ENCODE measurements around the gene SEMA4D. TPM values are rescaled to one million over a fixed set of nuclear protein-coding genes. Genes with fewer than 3 reads are reported as not detected.

SEMA4D gene
- total and polyA plus RNA-seq, 12 donors, result 2.3 to 51.0 (median 20.2) TPM

DNA sequence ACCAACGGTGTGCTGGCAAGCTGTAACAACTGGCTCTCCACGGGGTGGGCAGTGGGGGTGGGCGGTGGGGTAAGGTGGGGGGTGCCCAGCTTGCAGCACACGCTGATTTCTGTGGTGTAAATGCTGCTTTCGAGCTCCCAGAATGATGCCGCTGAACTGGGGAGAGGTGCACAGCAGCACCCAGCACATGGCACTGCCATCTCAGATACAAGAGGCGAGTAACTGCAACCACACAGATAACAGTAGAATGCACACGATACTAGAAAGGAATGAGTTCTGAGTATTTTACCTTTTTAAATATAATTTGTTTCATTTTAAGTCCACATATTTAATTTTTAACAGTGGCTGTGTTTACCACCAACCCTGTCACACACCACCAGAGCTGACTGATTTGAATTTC, 87.9 kb downstream of the SEMA4D start:
- ATAC-seq (no peak), DNase-seq (no peak)
- peaks cover 0 to 13% (median 0%) of the 10 kb centered on the region in 11 donors for H3K9me3 ChIP-seq
- intact Hi-C loops (cut with DNase I), result no loop called here
- H3K4me1 ChIP-seq, result peaks cover 0 to 77% (median 14%) of the 10 kb centered on the region in 9 donors
- H3K36me3 ChIP-seq, result peaks cover 0 to 27% (median 0%) of the 10 kb centered on the region in 9 donors
- TF ChIP-seq, protein P1, sequence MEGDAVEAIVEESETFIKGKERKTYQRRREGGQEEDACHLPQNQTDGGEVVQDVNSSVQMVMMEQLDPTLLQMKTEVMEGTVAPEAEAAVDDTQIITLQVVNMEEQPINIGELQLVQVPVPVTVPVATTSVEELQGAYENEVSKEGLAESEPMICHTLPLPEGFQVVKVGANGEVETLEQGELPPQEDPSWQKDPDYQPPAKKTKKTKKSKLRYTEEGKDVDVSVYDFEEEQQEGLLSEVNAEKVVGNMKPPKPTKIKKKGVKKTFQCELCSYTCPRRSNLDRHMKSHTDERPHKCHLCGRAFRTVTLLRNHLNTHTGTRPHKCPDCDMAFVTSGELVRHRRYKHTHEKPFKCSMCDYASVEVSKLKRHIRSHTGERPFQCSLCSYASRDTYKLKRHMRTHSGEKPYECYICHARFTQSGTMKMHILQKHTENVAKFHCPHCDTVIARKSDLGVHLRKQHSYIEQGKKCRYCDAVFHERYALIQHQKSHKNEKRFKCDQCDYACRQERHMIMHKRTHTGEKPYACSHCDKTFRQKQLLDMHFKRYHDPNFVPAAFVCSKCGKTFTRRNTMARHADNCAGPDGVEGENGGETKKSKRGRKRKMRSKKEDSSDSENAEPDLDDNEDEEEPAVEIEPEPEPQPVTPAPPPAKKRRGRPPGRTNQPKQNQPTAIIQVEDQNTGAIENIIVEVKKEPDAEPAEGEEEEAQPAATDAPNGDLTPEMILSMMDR (IDR thresholded peaks at IDR 0.05), result no peak
- WGBS, 2 donors, result 80 to 83% methylated on average over 8 of the region's 8 CpGs
- H3K27me3 ChIP-seq, result no peaks in the 10 kb centered on the region
- H3K27ac ChIP-seq, result peak overlapping the region in 1 of 10 donors; percentile 59
- H3K4me3 ChIP-seq, result no peak overlapping the region

DNA sequence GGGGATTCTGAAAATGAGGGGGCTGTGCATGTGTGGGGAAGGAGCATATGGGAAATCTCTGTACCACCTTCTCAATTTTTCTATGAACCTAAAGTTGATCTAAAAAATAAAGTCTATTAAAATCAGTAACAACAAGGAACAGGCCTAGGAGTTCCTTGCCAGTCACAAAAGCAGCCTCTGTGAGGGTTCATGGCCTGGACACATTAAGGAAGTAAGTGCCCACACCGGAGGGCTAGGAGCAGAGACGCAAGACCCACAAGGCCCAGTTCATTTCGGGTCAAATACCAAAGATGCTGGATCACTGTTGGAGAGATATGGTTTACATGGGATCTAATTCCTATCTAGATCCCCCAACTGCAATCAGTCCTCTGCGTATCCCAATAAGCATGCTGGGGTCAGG, 88.4 kb downstream of the SEMA4D start:
- no peak for ATAC-seq
- Histone ChIP-seq H3K36me3 (peaks cover 0 to 27% (median 0%) of the 10 kb centered on the region in 9 donors), H3K27me3 (no peaks in the 10 kb centered on the region), H3K4me1 (peaks cover 0 to 77% (median 13%) of the 10 kb centered on the region in 9 donors), H3K4me3 (no peak overlapping the region), H3K9me3 (peaks cover 0 to 13% (median 0%) of the 10 kb centered on the region in 11 donors), H3K27ac (peak overlapping the region in 1 of 10 donors; percentile 59)
- 88 to 93% methylated on average over 4 of the region's 4 CpGs for WGBS, 2 donors
- TF ChIP-seq, protein P1 (IDR thresholded peaks at IDR 0.05), result no peak
- DNase-seq, result no peak
- intact Hi-C loops (cut with DNase I), result loop anchor here in 1 of 10 donors (10.0 kb wide), 1 partner anchor 105 kb away; no protein-coding TSS in a partner anchor

DNA sequence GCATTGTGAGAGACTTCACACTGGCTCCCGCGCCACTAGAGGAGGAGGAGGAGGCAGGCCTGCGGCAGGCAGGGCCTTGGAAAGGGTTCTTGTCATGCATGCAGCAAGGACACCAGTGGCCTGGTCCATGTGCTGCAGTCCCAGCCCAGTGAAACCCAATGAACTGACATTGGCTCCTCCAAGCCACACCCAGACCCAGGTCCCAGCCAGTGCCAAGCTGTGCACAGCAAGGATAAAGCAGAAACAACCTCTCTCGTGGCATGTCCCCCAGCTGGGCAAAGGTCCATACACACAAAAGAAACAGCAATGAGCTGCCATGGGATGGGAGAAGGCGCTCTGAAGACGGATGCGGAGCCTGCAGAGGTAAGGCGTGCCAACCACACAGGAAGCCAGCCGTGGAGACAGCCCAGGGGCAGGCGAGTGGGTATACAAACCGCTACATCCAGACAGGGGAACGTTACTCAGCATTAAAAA, 89.2 kb downstream of the SEMA4D start:
- H3K4me1 ChIP-seq, result peaks cover 0 to 72% (median 10%) of the 10 kb centered on the region in 9 donors
- no peak for DNase-seq
- TF ChIP-seq, protein P1 (IDR thresholded peaks at IDR 0.05), result no peak
- H3K36me3 ChIP-seq, result peaks cover 0 to 19% (median 0%) of the 10 kb centered on the region in 9 donors
- ATAC-seq, result no peak
- no peaks in the 10 kb centered on the region for H3K27me3 ChIP-seq
- H3K9me3 ChIP-seq, result peaks cover 0 to 13% (median 0%) of the 10 kb centered on the region in 11 donors
- H3K27ac ChIP-seq, result peak overlapping the region in 1 of 10 donors; percentile 59
- H3K4me3 ChIP-seq, result no peak overlapping the region
- intact Hi-C loops (cut with DNase I), result loop anchor here in 1 of 10 donors (10.0 kb wide), 1 partner anchor 106 kb away; no protein-coding TSS in a partner anchor
- 88 to 91% methylated on average over 12 of the region's 12 CpGs for WGBS, 2 donors

DNA sequence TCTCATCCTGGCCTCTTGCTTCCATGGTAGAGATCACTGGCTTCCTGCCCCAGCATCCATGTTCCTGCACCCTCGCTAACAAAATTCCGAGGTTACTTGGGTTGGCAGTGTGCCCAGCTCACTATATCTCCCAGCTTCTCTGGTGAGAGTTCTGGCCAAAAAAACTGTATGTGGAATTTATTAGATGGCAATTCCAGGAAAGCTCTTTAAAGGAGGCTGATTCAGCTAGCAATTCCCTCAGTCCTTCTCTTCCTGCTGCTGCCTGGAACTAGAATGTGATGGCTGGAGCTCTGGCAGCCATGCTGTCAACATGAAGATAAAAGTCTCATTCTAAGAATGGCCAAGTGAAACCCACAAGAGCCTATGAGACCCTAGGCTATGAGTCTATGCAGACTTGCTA, 90.8 kb downstream of the SEMA4D start:
- DNase-seq, result no peak
- H3K27ac ChIP-seq, result peak overlapping the region in 1 of 10 donors; percentile 80
- H3K36me3 ChIP-seq, result peaks cover 0 to 16% (median 0%) of the 10 kb centered on the region in 9 donors
- H3K27me3 ChIP-seq, result no peaks in the 10 kb centered on the region
- TF ChIP-seq, protein P1 (IDR thresholded peaks at IDR 0.05), result no peak
- peaks cover 0 to 13% (median 0%) of the 10 kb centered on the region in 11 donors for H3K9me3 ChIP-seq
- 10 to 19% methylated on average over 2 of the region's 2 CpGs for WGBS, 2 donors
- H3K4me1 ChIP-seq, result peaks cover 0 to 68% (median 9%) of the 10 kb centered on the region in 9 donors
- intact Hi-C loops (cut with DNase I), result loop anchor here in 1 of 10 donors (10.0 kb wide), 1 partner anchor 108 kb away; no protein-coding TSS in a partner anchor
- no peak for ATAC-seq
- no peak overlapping the region for H3K4me3 ChIP-seq

All from heart right ventricle (tissue), 16 donors.